ENCODE measurements around the gene PYCR2. TPM values are rescaled to one million over a fixed set of nuclear protein-coding genes. Genes with fewer than 3 reads are reported as not detected.

PYCR2 gene
- total RNA-seq, 2 experiments from 2014 or later, result 122 to 126 TPM

GRCh38 chr1:225871359-225872074 is 52.5 kb downstream of the PYCR2 start:
- H3K9me3 Mint-ChIP-seq (ENCODE audit: insufficient read depth), result no peaks in the 10 kb centered on the region
- DNase-seq (no peak), ATAC-seq (no peak)
- no peaks in the 10 kb centered on the region for H3K27me3 Mint-ChIP-seq (ENCODE audit: low read depth)
- H3K4me1 Mint-ChIP-seq (ENCODE audit: low read depth), result peaks cover 56% of the 10 kb centered on the region
- no peak overlapping the region for H3K4me3 Mint-ChIP-seq
- H3K27ac Mint-ChIP-seq, result peak overlapping the region; percentile 43
- peaks cover 72% of the 10 kb centered on the region for H3K36me3 Mint-ChIP-seq (ENCODE audit: low read depth)
- CTCF ChIA-PET, result interaction anchor here (0.5 to 2.1 kb wide), 6 partner anchors 9 to 1551 kb away, joined by 3 to 6 read pairs (median 4); partner anchors contain the start of gene TMEM63A
- POLR2A ChIA-PET, result interaction anchor here (1.3 to 1.5 kb wide), 2 partner anchors 10 to 93 kb away, joined by 5 read pairs; partner anchors contain the start of genes SRP9 and TMEM63A

DNA sequence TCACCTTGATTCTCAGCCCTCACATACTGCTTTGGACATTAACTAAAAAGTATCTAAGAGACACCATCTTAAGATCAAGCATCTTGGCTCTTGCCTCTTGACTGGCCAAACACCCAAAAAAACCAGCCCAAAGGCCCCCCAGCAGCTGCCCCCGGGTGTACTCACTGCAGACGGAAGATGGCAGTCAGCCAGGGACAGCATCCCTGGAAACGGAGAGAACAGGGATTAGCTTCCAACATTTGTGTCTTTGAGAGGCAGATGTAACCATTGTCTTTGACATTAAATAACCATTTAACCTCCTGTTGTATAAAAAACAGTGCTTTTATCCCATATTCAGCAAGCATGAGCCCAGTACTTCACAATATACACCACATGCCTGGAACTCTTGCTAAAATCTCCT is 53.1 kb downstream of the PYCR2 start:
- Mint-ChIP-seq H3K27me3 (ENCODE audit: low read depth) (no peaks in the 10 kb centered on the region), H3K27ac (no peak overlapping the region)

More for the DNA sequence above, 53.1 kb downstream of the PYCR2 start:
- ChIA-PET POLR2A (no interaction called here), CTCF (interaction anchor here (1.0 to 2.1 kb wide), 4 partner anchors 10 to 41 kb away, joined by 3 to 6 read pairs (median 4); partner anchors contain the start of gene TMEM63A)
- Mint-ChIP-seq H3K36me3 (ENCODE audit: low read depth) (peaks cover 73% of the 10 kb centered on the region), H3K4me3 (no peak overlapping the region), H3K9me3 (ENCODE audit: insufficient read depth) (no peaks in the 10 kb centered on the region), H3K4me1 (ENCODE audit: low read depth) (peaks cover 56% of the 10 kb centered on the region)
- no peak for ATAC-seq
- DNase-seq, result no peak

Small RNAs within 50 kb of the gene (microRNA-seq; reads per million reads assigned to microRNA genes)
- gene MIR6741, result 1.7 reads per million

Other genes with a start within 250 kb of the PYCR2 start
- gene SRP9, start 146.4 kb downstream of the PYCR2 start, total RNA-seq, result 100 to 1,000 TPM; 240 to 247 TPM
- 1 to 10 TPM; 1.5 to 2.0 TPM for gene EPHX1, start 114.1 kb downstream of the PYCR2 start, total RNA-seq
- 10 to 100 TPM; 83.5 to 85.8 TPM for gene TMEM63A, start 41.9 kb downstream of the PYCR2 start, total RNA-seq
- gene LEFTY1, start 35.1 kb downstream of the PYCR2 start, total RNA-seq, result not detected
- not detected for gene LEFTY2, start 17.0 kb upstream of the PYCR2 start, total RNA-seq
- 10 to 100 TPM; 15.4 to 16.9 TPM for gene SDE2, start 75.1 kb upstream of the PYCR2 start, total RNA-seq
- gene H3-3A, start 138.5 kb upstream of the PYCR2 start, total RNA-seq, result 100 to 1,000 TPM; 526 to 541 TPM

Measured in activated CD8-positive, alpha-beta T cell treated with anti-CD3 and anti-CD28 coated beads, Interleukin-2, amount 10 ng/mL, durations not matched to agents 7 days and 5 days (primary cell).